HG02973 (cell line): ENCODE measurements around the gene MIDN.
A peak's percentile ranks its signal among the peaks of the same experiment; 100 is the strongest.

Source experiments
- ATAC-seq: cut with Tn5 transposase; IDR thresholded peaks from one replicate; pipeline ENCODE4 v1.9.1; 2021; ENCODE audit warnings: moderate library complexity; ENCODE audit not compliant: unreplicated experiment

Gene MIDN

GRCh38 chr19:1256646-1257474, 8.5 kb downstream of the MIDN start:
- ATAC-seq: no peak

GRCh38 chr19:1257475-1258162, 9.2 kb downstream of the MIDN start:
- no peak for ATAC-seq

DNA sequence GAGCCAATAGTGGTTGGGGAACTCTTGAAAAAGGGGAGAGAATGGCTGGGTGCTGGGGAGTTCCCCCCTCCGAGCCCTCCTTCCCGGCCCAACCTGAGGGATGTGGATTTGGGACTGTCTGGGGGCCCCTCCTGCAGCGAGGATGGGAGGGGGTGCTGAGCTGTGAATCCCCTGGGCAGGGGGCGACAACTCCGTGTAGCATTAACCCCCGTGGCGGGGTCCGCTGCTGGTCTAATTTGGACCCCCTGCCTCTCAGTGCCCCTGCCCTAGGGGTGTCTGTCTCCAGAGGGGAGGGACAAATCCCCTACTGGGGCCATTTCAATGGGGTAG, 9.7 kb downstream of the MIDN start:
- no peak for ATAC-seq

GRCh38 chr19:1258707-1259205, 10.4 kb downstream of the MIDN start:
- ATAC-seq: no peak

- ATAC-seq: peak; percentile 28
Measured at GRCh38 chr19:1259206-1259875, 11.0 kb downstream of the MIDN start.

- ATAC-seq: no peak
Measured at GRCh38 chr19:1259876-1260748, 11.7 kb downstream of the MIDN start.

DNA sequence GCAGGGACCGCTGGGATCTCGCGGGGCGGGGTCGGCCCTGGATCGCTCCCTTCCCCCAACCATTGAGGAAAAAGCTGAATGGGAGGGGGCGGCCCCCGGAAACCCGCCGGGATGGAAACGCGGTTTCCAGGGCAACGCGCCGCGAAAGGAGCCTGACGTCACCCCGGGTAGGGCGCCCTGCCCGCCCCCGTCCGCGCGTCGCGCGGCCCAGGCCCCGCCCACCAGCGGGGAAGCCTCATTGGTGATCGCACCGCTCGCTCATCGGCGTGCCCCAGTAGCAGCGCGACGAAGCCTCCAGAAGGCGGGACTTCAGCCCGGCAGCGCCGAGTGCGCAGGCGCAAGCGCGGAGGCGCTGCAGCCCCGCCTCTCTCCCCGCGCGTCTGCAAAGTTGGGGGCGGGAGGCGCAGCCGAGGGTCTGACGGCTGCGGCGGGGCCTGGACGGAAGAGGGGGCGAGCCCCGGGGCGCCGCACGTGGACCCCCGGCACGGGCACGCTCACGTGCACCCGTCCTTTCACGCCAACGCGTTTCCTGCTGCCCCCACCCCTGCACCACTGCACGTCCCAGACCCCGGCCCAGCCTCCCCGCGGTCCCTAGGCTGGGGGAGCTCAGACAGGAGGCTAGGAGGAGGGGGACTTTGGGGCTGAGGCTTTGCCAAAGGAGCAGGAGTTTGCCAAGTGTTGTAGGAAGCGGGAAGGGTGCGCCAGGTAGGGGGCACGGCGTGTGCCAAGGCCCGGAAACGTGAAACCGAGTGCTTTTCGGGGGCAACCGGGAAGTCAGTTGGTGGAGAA, 12.6 kb downstream of the MIDN start:
- peak; percentile 46 for ATAC-seq

GRCh38 chr19:1261538-1261797, 13.1 kb downstream of the MIDN start:
- no peak for ATAC-seq

DNA sequence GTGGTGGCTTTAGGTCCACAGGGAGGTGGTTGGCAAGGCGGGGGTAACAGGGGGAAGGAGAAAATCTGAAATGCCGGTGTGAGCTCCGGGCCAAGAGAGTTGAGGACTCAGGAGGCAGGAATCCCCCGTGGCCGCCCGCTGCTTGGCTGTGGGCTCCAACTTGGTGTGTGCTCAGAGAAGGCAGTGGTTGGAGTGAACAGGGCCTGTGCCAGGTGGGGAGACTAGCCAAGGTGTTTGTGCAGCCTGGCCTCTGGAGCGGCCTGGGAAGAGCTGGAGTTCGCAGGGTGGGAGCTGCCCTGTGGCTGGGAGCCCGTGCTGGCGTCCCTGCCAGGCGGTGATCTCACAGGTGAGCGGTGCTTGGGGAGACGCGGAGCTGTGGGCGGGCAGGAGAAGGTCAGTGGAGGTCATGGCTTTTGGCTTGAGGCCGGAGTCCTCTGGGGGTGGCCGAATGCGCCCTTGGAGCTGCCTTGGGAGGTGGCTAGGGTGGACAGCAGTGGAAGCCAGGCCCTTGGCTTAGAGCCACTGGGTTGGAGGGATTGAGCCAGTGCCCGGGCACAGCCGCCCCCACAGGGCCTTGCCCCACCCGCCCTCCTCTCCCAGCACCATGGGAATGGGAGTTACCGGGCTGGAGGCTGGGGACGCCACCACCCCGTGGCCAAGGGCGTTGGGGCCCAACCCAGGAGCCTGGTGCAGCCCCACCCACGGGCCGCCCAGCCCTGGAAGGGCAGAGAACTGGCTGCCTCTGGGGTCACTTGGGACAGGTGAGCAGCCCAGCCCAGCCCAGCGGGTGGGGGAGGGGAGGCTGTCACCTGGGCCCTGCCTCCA, 13.6 kb downstream of the MIDN start:
- ATAC-seq: no peak

DNA sequence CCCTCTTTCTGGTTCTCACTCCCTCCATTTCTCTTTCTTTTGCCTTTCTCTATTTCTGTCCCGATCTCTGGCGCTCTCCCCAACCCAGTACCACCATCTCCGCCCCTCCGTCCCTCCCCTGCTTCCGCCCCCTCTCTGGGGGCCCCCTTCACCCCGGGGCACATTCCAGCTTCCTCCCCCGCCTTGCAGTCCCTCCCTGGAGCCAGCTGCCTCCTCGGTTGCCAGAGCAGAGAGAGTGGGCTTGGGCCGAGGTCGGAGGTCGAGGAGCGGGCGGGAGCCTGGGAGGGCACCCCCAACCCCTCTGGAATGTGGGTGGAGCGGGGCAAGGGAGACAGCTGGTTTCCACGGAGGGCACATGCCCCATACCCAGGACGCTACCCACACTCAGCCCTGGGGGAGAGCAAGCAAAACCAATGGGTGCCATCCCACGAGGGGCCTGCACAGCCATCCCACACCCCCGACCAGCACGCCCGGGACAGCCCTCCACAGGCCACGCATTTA, 14.3 kb downstream of the MIDN start:
- ATAC-seq: no peak

DNA sequence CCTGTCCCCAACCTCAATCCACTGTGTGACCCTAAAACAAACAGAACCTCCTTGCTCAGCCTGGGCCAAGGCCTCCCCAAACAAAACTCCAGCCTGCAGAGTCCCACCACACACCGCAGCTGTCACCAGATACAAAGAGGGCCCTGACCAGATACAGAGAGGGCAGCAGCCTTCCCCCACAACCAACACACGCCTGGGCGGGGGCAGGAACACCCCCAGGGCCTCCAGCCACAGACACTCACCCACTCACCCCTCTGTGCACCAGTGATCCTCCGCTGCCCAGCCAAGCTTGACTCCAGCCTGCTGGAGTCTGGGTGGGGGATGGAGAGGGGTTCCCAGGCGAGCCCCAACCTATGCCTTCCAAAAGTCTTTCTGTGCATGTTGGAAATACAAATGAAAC, 14.8 kb downstream of the MIDN start:
- no peak for ATAC-seq

- ATAC-seq: no peak
Measured at GRCh38 chr19:1264801-1265614, 16.6 kb downstream of the MIDN start.

- ATAC-seq: no peak
Measured at GRCh38 chr19:1265615-1266128, 17.3 kb downstream of the MIDN start.

DNA sequence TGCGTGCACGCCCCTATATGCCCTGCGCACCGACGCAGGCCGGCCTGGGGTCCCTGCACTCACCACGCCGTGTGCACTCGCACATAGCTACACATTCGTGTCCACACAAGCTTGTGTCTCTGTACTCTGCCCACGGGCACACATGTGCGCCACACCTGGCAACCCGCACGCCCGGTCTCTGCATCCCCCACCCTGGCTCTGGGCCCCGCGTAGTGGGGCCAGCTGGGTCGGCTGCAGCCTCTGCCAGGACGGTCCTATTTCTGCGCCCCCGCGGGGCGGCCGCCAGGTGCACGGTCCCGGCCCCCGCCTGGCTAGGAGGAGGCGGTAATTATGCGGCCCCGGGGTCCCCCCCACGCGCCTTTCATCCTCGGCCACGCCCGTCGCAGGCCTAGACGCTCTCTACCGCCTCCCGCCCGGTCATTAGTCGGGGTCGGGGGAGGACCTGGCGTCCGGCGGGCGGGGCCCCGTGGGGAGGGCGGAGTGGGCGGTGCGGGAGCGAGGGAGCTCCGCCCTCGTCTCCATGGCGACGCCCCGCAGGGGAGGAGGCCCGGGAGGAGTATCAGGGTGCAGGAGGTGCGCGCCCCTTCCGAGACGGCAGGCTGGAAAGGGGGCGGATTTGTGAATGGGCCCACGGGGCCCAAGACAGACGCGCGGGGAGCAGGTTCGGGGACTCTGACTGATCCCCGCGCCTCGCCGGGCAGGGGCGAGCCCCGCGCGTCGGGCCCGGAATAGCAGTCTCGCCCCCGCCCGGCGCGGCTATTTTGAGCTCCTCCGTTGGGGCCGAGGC, 17.9 kb downstream of the MIDN start:
- peak; percentile 21 for ATAC-seq

- ATAC-seq: peak; percentile 11
Measured at GRCh38 chr19:1266916-1267476, 18.6 kb downstream of the MIDN start.

DNA sequence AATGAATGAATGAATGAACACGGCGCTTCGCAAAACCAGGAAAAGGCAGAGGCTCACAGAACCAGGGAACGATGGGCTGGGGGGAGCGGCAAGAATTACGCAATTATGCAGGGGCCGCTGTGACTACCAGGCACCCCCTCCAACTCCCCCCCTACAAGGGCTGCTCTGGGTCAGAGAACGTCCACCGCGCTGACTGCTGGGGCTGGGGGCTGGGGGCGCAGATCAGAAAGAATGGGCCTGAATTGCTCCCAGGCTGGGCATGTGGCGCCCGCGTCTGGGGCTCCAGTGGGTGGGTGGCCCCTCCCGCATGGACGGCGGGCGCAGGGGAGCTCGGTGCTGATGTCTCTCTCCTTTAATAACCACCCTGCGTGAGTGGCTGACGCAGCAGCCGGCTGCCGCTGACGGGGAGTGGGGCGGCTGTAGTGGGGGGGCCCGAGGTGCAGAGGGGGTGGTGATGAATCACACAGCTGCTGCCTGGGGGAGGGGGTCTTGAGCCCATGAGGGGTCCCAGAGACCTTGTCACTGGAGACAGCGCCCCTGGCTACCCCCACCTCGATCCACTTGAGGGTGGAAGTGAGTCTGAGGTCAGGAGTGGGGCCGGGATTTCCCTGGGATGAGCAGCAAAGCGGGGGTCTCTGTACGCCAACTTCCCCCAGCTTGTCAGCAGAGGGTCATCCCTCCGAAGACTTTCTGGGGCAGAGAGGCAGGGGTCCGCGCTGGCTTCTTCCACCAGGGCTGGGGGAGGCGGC, 19.3 kb downstream of the MIDN start:
- ATAC-seq: no peak
